ENCODE measurements around the gene RIMBP2.

RIMBP2 gene

GRCh38 chr12:130706885-130707570 is 9.1 kb downstream of the RIMBP2 start:
- H3K36me3 ChIP-seq (ENCODE audit: control insufficient read depth in 2 of 2, insufficient read depth in 1 of 2, low read length in 2 of 2), result no peaks in the 10 kb centered on the region
- H3K27ac ChIP-seq (ENCODE audit: extremely low read depth, low read depth, low read length), result no peak overlapping the region
- H3K4me3 ChIP-seq (ENCODE audit: low read depth, low read length), result no peak overlapping the region
- no peaks in the 10 kb centered on the region for H3K9me3 ChIP-seq (ENCODE audit: control insufficient read depth, insufficient read depth, low read depth, low read length)
- POLR2A ChIA-PET, result no interaction called here
- H3K4me1 ChIP-seq (ENCODE audit: control insufficient read depth, insufficient read depth, low read length), result no peaks in the 10 kb centered on the region
- CTCF ChIA-PET, result interaction anchor here (0.5 kb wide), 1 partner anchor 30 kb away, joined by 3 read pairs; no protein-coding TSS in a partner anchor
- TF ChIP-seq PBX3 (CRISPR knock-in tag; IDR thresholded peaks at IDR 0.05) (no peak), ZNF335 (tag by site-specific recombination; conservative IDR thresholded peaks at IDR 0.05) (no peak), ZNF488 (tag by site-specific recombination; IDR thresholded peaks at IDR 0.05) (no peak), PRDM4 (tag by site-specific recombination; IDR thresholded peaks at IDR 0.05) (no peak), AEBP2 (tag by site-specific recombination; IDR thresholded peaks at IDR 0.05; ENCODE audit: borderline replicate concordance) (no peak), SP2 (tag by site-specific recombination; IDR thresholded peaks at IDR 0.05) (no peak), ZNF324 (tag by site-specific recombination; IDR thresholded peaks at IDR 0.05) (no peak), ZNF529 (tag by site-specific recombination; IDR thresholded peaks at IDR 0.05; ENCODE audit: insufficient replicate concordance) (no peak), GLIS1 (tag by site-specific recombination; IDR thresholded peaks at IDR 0.05) (no peak), ZNF280C (tag by site-specific recombination; IDR thresholded peaks at IDR 0.05) (no peak), YY2 (tag by site-specific recombination; IDR thresholded peaks at IDR 0.05) (no peak), ZNF416 (tag by site-specific recombination; IDR thresholded peaks at IDR 0.05) (no peak), ZBTB48 (tag by site-specific recombination; IDR thresholded peaks at IDR 0.05) (no peak)

- ChIA-PET CTCF (no interaction called here), POLR2A (no interaction called here)
- Histone ChIP-seq H3K27ac (ENCODE audit: extremely low read depth, low read depth, low read length) (no peak overlapping the region), H3K9me3 (ENCODE audit: control insufficient read depth, insufficient read depth, low read depth, low read length) (no peaks in the 10 kb centered on the region), H3K4me3 (ENCODE audit: low read depth, low read length) (no peak overlapping the region), H3K4me1 (ENCODE audit: control insufficient read depth, insufficient read depth, low read length) (no peaks in the 10 kb centered on the region), H3K36me3 (ENCODE audit: control insufficient read depth in 2 of 2, insufficient read depth in 1 of 2, low read length in 2 of 2) (no peaks in the 10 kb centered on the region)
- TF ChIP-seq ZNF518A (tag by site-specific recombination; conservative IDR thresholded peaks at IDR 0.05; ENCODE audit: low read depth) (no peak), ZXDB (tag by site-specific recombination; IDR thresholded peaks at IDR 0.05) (no peak), ZIC2 (tag by site-specific recombination; IDR thresholded peaks at IDR 0.05) (no peak), ZNF571 (tag by site-specific recombination; IDR thresholded peaks at IDR 0.05) (no peak), ZNF629 (tag by site-specific recombination; IDR thresholded peaks at IDR 0.05) (no peak), ZNF560 (tag by site-specific recombination; IDR thresholded peaks at IDR 0.05; ENCODE audit: borderline replicate concordance) (no peak), SETDB1 (IDR thresholded peaks at IDR 0.05; ENCODE audit: insufficient read length, low read length) (no peak), ZNF549 (tag by site-specific recombination; IDR thresholded peaks at IDR 0.05) (no peak), IKZF3 (tag by site-specific recombination; IDR thresholded peaks at IDR 0.05) (no peak)
Observed at GRCh38 chr12:130706311-130706710, 9.8 kb downstream of the RIMBP2 start.

All from HEK293 (cell line).